Right cardiac atrium (tissue), 5 donors: Measurements from ENCODE around the gene KHDC1L. TPM values are rescaled to one million over a fixed set of nuclear protein-coding genes. Genes with fewer than 3 reads are reported as not detected.
"Not testable (repeated sequence)": the region's sequence is repeated elsewhere in the genome, so short reads cannot be mapped to it uniquely, and the experiment has no call there.

Experiments used
- ATAC-seq, 2 donors: fragments of 200-7000 bp; cut with Tn5 transposase; one replicate each; pipeline versions ENCODE4 v1.8.0 to v1.9.1; 2020; ENCODE audit warnings: moderate library complexity in 2 of 2, mild to moderate bottlenecking in 1 of 2
- DNase-seq, 3 donors: peaks; one replicate each; pipeline ENCODE4 v3.0.0-alpha.2; 2020
- H3K27ac ChIP-seq: one replicate; pipeline ENCODE4 v1.5.1; 2013; ENCODE audit warnings: mild to moderate bottlenecking, low read length, control low read depth, moderate library complexity
- H3K27me3 ChIP-seq: one replicate; pipeline ENCODE4 v1.6.1; 2013; ENCODE audit not compliant: control insufficient read depth, insufficient read depth
- H3K4me1 ChIP-seq: one replicate; pipeline ENCODE4 v1.6.1; 2013; ENCODE audit warnings: low read length; ENCODE audit not compliant: control insufficient read depth, insufficient read depth
- H3K4me3 ChIP-seq: one replicate; pipeline ENCODE4 v1.5.1; 2013; ENCODE audit warnings: low read length, control low read depth
- H3K9me3 ChIP-seq: one replicate; pipeline ENCODE4 v1.6.1; 2013; ENCODE audit warnings: low read length; ENCODE audit not compliant: control insufficient read depth
- WGBS: extraction: QIAGEN DNeasy Blood & Tissue Kit; methylation state at CpG from one replicate; pipeline ENCODE4 v1.1.7; 2013; 5-methylcytosine and 5-hydroxymethylcytosine counted together
- intact Hi-C, 4 donors: fragments of 100-400 bp; cut with DNase I; formaldehyde crosslinking; loops; one replicate each; pipeline versions ENCODE4 v1.11.0 to v1.14.0; 2022 to 2023
- polyA plus RNA-seq: library from polyadenylated mRNA; stranded (reverse); fragments of 200-250 nt; gene quantifications from one replicate; pipeline ENCODE4 v1.2.3, GENCODE V29; 2013
- total RNA-seq, 4 donors: library from RNA; stranded (reverse); fragmentation: NEBNext Ultra II Directional; extraction: Animal tissue kit (Norgen Biotek cat#: 25700); gene quantifications; one replicate each; pipeline ENCODE4 v1.2.1, GENCODE V29; 2021
- donor health status: healthy with polysubstance abuse.
- donor health status: DM: no; HTN: yes; CAD: no.
- donor health status: DM: no; HTN: no; CAD: no.
- donor health status: DM: no; HTN: yes; CAD: no; lungs with severe emphysema.
- donor health status: DM: yes; HTN: yes; CAD: no.

The KHDC1L gene
- total and polyA plus RNA-seq, 5 donors, result not detected

DNA sequence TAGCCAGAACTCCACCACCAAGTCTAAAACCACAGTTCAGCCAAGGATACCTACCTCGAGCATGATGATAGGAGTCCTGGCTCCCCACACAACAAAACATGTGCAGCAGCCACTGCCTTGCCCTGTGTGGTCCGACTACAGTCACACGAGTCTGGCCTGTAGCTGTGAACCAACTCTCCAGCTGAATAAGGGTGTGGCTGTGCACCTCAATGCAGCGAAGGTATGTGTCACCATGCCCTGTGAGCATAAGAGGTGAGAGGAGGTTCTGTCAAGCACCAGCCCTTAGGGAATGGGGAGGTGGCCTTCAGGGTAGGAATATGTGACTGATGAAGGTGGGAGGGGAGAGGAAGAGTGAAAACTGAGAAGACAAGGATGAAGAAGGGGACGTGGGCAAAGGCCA lies 16.7 kb upstream of the KHDC1L start:
- H3K4me1 ChIP-seq, result no peaks in the 10 kb centered on the region
- WGBS, result 83% methylated on average over 5 of the region's 5 CpGs
- H3K9me3 ChIP-seq, result no peaks in the 10 kb centered on the region
- intact Hi-C loops, result no loop called here
- DNase-seq, result no peak
- H3K27me3 ChIP-seq, result no peaks in the 10 kb centered on the region
- H3K4me3 ChIP-seq, result no peak overlapping the region
- H3K27ac ChIP-seq, result no peak overlapping the region
- ATAC-seq, result no peak

DNA sequence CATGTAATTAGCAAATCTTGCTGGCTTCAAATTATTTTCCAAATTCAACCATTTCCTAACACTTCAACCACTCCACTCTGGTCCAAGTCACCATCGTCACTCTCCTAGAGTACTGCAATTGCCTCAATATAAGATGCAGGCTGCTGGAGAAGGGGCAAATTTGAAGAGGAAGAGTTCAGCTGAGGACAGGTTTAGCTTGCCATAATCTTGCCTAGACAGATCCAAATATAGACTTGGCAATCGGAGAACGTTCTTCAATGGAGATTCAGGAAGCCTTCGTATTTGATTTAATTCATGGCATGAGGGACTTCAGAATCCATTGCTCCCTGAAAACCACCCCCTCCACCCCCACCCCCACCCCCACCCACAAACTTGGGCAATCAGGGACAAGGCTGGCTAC lies 15.4 kb upstream of the KHDC1L start:
- Histone ChIP-seq H3K4me3 (no peak overlapping the region), H3K9me3 (no peaks in the 10 kb centered on the region), H3K27me3 (no peaks in the 10 kb centered on the region), H3K4me1 (no peaks in the 10 kb centered on the region), H3K27ac (no peak overlapping the region)
- intact Hi-C loops, result no loop called here
- DNase-seq (no peak), ATAC-seq (no peak)
- 46% methylated on average over 4 of the region's 4 CpGs for WGBS

DNA sequence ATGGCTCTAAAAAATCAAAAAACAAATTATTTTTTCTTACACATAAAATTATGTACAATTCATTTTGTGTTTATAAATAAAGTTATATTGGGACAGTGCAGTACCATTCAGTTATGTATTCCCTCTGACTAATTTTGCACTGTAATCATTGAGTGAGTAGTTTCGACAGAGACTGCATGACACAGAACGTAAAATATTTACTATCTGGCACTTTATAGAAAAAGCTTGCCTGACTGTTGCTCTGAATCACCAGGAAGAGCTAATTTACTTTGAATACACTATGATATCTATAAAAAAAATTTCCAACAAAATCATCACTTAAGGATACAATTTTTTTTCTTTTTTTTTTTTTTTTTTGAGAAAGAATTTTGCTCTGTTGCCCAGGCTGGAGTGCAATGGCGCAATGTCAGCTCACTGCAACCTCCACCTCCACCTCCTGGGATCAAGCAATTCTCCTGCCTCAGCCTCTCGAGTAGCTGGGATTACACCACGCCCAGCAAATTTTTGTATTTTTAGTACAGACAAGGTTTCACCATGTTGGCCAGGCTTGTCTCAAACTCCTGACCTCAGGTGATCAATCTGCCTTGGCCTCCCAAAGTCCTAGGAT lies 11.0 kb upstream of the KHDC1L start:
- Histone ChIP-seq H3K4me3 (no peak overlapping the region), H3K27ac (no peak overlapping the region), H3K9me3 (no peaks in the 10 kb centered on the region), H3K4me1 (no peaks in the 10 kb centered on the region), H3K27me3 (no peaks in the 10 kb centered on the region)
- no peak for ATAC-seq
- no peak for DNase-seq
- intact Hi-C loops, result no loop called here
- WGBS, result 87% methylated on average over 5 of the region's 5 CpGs

DNA sequence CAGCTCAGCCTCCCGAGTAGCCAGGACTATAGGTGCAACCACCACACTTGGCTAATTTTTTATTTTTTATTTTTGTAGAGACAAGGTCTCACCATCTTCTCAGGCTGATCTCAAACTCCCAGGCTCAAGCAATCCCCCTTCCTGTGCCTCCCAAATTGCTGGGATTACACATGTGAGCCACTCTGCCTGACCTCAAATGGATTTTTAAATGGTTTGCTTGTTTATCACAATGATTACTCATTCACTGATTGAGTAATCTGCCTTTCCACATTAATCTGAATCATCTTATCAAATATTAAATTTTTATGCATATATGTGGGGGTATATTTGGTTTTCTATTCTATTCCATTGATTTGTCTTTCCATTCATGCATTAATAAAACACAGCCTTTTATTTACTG lies 9.4 kb upstream of the KHDC1L start:
- Histone ChIP-seq H3K9me3 (no peaks in the 10 kb centered on the region), H3K27me3 (no peaks in the 10 kb centered on the region), H3K4me3 (no peak overlapping the region), H3K4me1 (no peaks in the 10 kb centered on the region), H3K27ac (no peak overlapping the region)
- DNase-seq (no peak), ATAC-seq (no peak)
- WGBS, result 84% methylated on average over 1 of the region's 1 CpG
- intact Hi-C loops, result no loop called here

DNA sequence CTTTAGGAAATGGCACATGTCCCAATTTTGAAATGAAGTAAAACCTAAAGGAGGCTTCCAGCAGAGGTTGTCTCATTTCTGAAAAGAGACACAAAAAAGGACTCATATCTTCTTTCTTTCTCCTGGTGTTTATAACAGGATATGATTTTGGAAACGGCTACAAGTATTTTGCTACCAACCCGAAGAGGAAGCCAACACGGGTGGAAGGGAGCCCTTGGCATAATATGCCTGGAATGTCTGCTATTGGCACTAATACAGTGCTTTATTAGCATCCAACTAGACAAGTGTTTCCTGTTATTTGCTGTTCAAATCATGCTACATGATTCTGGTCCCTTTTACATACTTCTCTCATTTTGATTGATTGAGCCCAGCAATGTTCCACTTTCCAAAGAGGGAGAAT lies 8.7 kb upstream of the KHDC1L start:
- DNase-seq, intact Hi-C loops, H3K4me3 ChIP-seq, H3K27ac ChIP-seq, H3K27me3 ChIP-seq, H3K4me1 ChIP-seq, ATAC-seq, H3K9me3 ChIP-seq: not testable (repeated sequence)
- 26% methylated on average over 3 of the region's 3 CpGs for WGBS

DNA sequence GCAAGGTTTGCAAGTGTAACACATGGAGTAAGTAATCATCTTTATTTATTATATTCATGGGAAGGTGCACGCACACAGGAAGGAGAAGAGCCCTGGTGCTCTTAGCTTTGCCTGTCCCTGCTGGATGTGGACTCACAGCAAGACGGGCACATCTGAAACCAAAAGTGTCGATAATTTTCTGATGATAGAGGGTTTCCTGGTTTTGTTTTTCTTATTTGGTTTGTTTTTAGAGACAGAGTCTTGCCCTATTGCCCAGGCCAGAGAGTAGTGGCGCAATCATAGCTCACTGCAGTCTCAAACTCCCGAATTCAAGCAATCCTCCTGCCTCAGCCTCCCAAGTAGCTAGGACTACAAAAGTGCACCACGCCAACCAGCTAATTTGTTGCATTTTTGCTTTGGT lies 7.8 kb upstream of the KHDC1L start:
- ATAC-seq, result no peak
- Histone ChIP-seq H3K27ac (no peak overlapping the region), H3K4me1 (no peaks in the 10 kb centered on the region), H3K9me3 (no peaks in the 10 kb centered on the region), H3K27me3 (no peaks in the 10 kb centered on the region), H3K4me3 (no peak overlapping the region)
- intact Hi-C loops, result no loop called here
- 86% methylated on average over 6 of the region's 6 CpGs for WGBS
- no peak for DNase-seq

DNA sequence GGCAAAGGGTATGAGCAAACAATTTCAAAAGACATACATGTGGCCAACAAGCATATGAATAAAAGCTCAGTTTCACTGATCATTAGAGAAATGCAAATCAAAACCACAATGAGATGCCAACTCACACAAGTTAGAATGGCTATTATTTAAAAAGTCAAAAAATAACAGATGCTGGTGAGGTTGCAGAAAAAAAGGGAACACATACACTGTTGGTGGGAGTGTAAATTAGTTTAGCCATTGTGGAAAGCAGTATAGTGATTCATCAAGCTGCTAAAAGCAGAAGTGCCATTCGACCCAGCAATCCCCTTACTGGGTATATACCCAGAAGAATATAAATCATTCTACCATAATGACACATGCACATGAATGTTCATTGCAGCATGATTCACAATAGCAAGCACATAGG lies 6.7 kb upstream of the KHDC1L start:
- intact Hi-C loops, result no loop called here
- no peaks in the 10 kb centered on the region for H3K4me1 ChIP-seq
- H3K27me3 ChIP-seq, result no peaks in the 10 kb centered on the region
- H3K9me3 ChIP-seq, result no peaks in the 10 kb centered on the region
- WGBS, result 63% methylated on average over 1 of the region's 1 CpG
- no peak overlapping the region for H3K27ac ChIP-seq
- no peak overlapping the region for H3K4me3 ChIP-seq
- no peak for DNase-seq
- no peak for ATAC-seq

DNA sequence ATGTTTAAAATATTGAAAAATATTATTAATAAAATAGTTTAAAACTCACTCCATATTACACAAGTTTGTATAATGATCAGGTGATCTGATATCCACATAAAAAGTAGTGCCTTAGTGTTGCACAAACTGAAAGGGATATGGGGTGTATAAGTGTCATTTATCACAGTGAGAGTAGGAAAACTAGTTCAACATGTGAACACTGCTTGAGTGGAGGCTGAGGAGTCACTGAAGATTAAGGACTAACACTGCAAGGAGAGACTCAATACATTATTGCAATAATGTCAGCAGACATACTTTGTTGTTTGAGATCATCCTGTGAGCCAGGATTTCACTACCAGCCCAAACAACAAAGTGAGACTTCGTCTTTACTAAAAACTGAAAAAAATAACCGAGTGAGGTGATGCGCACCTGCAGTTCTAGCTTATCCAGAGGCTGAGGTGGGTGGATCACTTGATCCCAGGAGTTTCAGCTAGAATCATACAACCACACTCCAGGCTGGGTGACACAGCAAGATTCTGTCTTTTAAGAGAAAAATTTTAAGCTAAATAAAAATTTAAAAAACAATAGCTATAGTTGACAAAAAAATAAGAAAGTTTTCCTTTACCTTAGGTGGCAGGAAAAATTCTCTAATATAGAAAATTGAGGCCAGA lies 2.4 kb upstream of the KHDC1L start:
- WGBS, result 94% methylated on average over 3 of the region's 3 CpGs
- DNase-seq, result no peak
- no peak for ATAC-seq
- Histone ChIP-seq H3K27me3 (no peaks in the 10 kb centered on the region), H3K27ac (no peak overlapping the region), H3K9me3 (no peaks in the 10 kb centered on the region), H3K4me3 (no peak overlapping the region), H3K4me1 (no peaks in the 10 kb centered on the region)
- intact Hi-C loops, result no loop called here

DNA sequence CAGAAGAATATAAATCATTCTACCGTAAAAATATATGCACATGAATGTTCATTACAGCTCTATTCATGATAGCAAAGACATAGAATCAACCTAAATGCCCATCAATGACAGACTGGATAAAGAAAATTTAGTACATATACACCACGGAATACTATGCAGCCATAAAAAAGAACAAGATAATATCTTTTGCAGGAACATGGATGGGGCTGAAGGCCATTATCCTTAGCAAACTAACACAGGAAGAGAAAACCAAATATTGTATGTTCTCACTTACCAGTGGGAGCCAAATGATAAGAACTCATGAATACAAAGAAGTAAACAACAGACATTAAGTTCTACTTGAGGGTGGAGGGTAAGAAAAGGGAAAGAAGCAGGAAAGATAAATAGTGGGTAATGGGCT lies 8.4 kb downstream of the KHDC1L start:
- Histone ChIP-seq H3K4me1 (no peaks in the 10 kb centered on the region), H3K9me3 (no peaks in the 10 kb centered on the region), H3K27ac (no peak overlapping the region), H3K4me3 (no peak overlapping the region), H3K27me3 (no peaks in the 10 kb centered on the region)
- intact Hi-C loops, result no loop called here
- 94% methylated on average over 2 of the region's 2 CpGs for WGBS
- ATAC-seq, result no peak
- DNase-seq, result no peak

DNA sequence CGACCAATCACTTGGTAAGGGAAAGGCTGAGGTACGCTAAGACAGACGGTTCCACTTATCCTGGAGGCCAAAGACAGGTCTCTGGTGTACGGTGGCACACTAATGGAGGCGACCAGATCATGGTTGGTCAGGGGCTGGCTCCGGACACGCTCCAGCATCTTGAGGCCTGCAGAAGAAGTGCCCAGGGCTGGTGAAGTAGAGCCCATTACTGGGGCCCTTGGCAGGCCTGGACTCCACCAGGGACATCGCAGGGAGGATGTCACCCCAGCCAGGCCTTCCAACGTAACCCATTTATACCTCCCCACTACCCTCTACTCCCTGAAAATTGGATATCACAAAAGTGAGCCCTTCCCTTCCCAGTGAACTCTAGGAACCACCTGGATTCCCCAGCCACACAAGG lies 16.2 kb downstream of the KHDC1L start:
- Histone ChIP-seq H3K4me3 (no peak overlapping the region), H3K4me1 (no peaks in the 10 kb centered on the region), H3K27me3 (no peaks in the 10 kb centered on the region), H3K9me3 (no peaks in the 10 kb centered on the region), H3K27ac (no peak overlapping the region)
- no peak for ATAC-seq
- intact Hi-C loops, result no loop called here
- no peak for DNase-seq
- 93% methylated on average over 9 of the region's 9 CpGs for WGBS

DNA sequence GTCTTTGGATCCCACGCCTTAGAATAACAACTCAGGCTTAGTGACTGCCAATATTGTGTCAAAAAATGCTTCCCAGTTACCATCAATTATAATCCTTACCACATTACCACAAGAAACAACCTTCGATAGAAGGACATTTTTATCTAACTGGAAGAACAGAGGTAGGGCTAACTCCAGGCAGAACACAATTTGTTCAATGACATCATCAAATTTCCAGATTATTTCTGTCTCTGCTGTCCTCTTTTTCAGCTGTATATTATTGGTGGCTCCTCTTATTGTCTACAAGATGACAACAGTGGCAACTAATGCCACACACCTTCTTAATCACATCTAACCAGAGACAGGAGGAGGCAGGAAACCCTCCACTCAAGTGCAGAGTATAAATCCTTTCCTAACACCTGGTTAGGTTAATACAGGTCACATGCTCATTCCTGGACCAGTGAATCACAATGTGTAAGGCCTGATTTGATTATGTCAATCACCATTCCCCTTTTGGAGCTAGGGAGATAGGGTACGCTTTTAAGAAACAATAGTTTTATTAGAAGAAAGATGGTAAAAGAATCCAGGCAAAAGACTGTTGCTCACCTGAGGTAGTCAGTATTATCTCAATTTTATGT lies 18.0 kb downstream of the KHDC1L start:
- ATAC-seq (no peak), DNase-seq (no peak)
- 80% methylated on average over 3 of the region's 3 CpGs for WGBS
- H3K9me3 ChIP-seq, result no peaks in the 10 kb centered on the region
- H3K4me3 ChIP-seq, result no peak overlapping the region
- H3K27me3 ChIP-seq, result no peaks in the 10 kb centered on the region
- H3K4me1 ChIP-seq, result no peaks in the 10 kb centered on the region
- intact Hi-C loops, result no loop called here
- no peak overlapping the region for H3K27ac ChIP-seq
